ENCODE data around the gene CACNG6.

The CACNG6 gene

GRCh38 chr19:53960187-53960586 lies 31.2 kb upstream of the CACNG6 start:
- Mint-ChIP-seq H3K4me3 (no peak overlapping the region), H3K4me1 (peaks cover 28% of the 10 kb centered on the region), H3K36me3 (no peaks in the 10 kb centered on the region), H3K27ac (no peak overlapping the region), H3K9me3 (no peaks in the 10 kb centered on the region)
- no peak for DNase-seq (ENCODE audit: low spot score in 2 of 2)
- ATAC-seq: no peak

- no peak overlapping the region for H3K27ac Mint-ChIP-seq
- DNase-seq (ENCODE audit: low spot score in 2 of 2) (no peak), ATAC-seq (no peak)
- no peak overlapping the region for H3K4me3 Mint-ChIP-seq
- H3K9me3 Mint-ChIP-seq: no peaks in the 10 kb centered on the region
- peaks cover 32% of the 10 kb centered on the region for H3K4me1 Mint-ChIP-seq
- H3K36me3 Mint-ChIP-seq: no peaks in the 10 kb centered on the region
Measured at GRCh38 chr19:53960886-53961285, 30.6 kb upstream of the CACNG6 start.

DNA sequence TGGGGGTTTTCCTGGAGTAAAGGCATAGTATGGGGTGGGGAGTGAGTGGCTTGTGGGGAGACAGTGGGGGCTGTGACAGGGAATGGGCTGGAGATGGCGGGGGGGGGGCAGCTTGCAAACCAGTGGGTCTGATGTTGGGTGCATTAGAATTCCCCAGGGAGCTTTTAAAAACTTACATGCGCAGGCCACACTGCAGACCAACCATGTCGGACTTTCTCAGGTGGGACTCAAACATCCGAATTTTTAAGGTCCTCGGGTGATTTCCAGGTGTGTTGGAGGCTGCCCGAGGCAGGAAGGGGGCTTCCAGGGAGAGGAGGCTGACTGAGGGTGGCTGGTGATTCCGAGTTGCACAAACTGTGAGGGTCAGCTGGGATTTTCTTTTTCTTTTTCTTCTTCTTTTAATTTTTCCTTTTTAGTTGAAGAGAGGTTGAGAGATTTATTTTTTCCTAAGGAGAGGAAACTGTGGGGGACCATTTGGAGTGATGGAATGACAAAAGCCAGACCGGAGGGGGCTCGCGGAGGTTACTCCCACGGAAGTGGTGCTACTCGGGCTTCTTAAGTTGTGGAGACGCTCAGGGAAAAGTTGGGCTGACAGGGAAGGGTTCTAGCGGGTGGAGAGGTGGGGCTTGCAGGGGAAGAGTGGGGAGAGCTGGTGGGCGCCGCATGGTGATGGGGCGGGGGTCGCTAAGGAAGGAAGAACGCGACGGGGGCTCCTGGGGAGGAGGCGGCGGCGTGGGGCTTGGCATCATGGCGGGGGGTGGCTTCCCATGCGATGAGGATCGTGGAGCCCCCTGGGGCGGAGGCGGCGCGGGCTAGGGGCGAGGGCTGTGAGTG lies 29.7 kb upstream of the CACNG6 start:
- ATAC-seq (no peak), DNase-seq (ENCODE audit: low spot score in 2 of 2) (no peak)
- Mint-ChIP-seq H3K9me3 (no peaks in the 10 kb centered on the region), H3K4me3 (no peak overlapping the region), H3K4me1 (peaks cover 32% of the 10 kb centered on the region), H3K27ac (no peak overlapping the region), H3K36me3 (no peaks in the 10 kb centered on the region)

DNA sequence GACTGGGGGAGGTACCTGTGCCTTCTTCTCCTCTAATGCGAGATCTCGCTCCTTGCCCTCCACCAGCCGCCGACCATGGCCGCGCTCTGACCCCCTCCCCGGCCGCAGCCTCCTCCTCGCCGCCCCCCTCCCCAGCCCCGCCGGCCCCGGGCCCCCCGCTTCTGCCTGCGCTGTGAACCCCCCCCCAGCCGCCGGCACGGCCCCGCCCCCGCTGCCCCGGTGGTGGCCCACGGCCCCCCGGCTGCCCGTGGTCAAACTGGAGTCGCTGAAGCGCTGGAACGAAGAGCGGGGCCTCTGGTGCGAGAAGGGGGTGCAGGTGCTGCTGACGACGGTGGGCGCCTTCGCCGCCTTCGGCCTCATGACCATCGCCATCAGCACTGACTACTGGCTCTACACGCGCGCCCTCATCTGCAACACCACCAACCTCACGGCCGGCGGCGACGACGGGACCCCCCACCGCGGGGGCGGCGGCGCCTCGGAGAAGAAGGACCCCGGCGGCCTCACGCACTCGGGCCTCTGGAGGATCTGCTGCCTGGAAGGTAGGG lies 28.5 kb upstream of the CACNG6 start, which contains the start of gene CACNG8:
TSS of gene CACNG8 (plus strand) at position 51 of the 545 bp plus-strand sequence.
- Mint-ChIP-seq H3K4me1 (peaks cover 32% of the 10 kb centered on the region), H3K4me3 (no peak within 1 kb of the TSS), H3K27ac (no peak within 1 kb of the TSS), H3K9me3 (no peaks in the 10 kb centered on the region), H3K36me3 (no peaks in the 10 kb centered on the region)
- no peak for ATAC-seq
- DNase-seq (ENCODE audit: low spot score in 2 of 2): no peak

- no peak for ATAC-seq
- Mint-ChIP-seq H3K36me3 (no peaks in the 10 kb centered on the region), H3K4me1 (peaks cover 21% of the 10 kb centered on the region), H3K9me3 (no peaks in the 10 kb centered on the region), H3K4me3 (no peak overlapping the region), H3K27ac (no peak overlapping the region)
- DNase-seq (ENCODE audit: low spot score in 2 of 2): no peak
Measured at GRCh38 chr19:53965091-53965490, 26.3 kb upstream of the CACNG6 start.

DNA sequence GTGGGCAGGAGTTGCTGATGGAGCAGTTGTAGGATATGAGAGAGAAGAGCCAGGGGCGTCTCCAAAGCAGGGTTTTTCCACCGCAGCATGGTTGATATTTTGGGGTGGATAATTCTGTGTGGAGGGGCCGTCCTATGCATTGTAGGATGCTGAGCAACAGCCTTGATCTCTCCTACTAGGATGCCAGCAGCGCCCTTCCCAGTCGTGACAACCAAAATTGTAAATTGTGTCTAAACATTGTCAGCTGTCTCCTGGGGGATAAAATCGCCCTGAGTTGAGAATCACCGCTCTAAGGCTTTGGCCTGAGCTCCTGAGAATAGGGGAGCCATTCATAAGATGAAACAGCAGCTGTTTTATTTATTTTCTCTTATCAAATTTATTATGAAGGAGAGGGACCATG lies 24.5 kb upstream of the CACNG6 start:
- Mint-ChIP-seq H3K4me1 (peaks cover 21% of the 10 kb centered on the region), H3K9me3 (no peaks in the 10 kb centered on the region), H3K36me3 (no peaks in the 10 kb centered on the region), H3K27ac (no peak overlapping the region), H3K4me3 (no peak overlapping the region)
- DNase-seq (ENCODE audit: low spot score in 2 of 2): no peak
- no peak for ATAC-seq

DNA sequence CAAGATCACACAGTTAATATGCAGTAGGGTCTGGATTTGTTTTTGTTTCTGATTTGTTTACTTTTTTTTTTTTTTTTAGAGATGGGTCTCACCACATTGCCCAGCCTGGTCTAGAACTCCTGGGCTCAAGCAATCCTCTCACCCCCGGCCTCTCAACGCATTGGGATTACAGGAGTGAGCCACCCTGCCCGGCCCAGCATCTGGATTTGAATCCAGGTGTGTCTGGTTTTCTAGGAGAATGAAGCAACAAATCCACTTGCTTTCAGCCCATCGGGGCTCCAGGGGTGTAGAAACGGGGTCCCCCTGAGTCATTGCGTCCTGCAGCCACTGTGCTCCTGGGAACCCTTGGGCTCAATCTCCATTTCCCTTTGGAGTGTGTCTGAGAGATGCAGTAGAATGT lies 22.1 kb upstream of the CACNG6 start:
- ATAC-seq: no peak
- Mint-ChIP-seq H3K4me3 (no peak overlapping the region), H3K4me1 (peaks cover 11% of the 10 kb centered on the region), H3K9me3 (no peaks in the 10 kb centered on the region), H3K36me3 (no peaks in the 10 kb centered on the region), H3K27ac (no peak overlapping the region)
- DNase-seq (ENCODE audit: low spot score in 2 of 2): no peak

- ATAC-seq: no peak
- H3K9me3 Mint-ChIP-seq: no peaks in the 10 kb centered on the region
- DNase-seq (ENCODE audit: low spot score in 2 of 2): no peak
- H3K4me3 Mint-ChIP-seq: no peak overlapping the region
- no peak overlapping the region for H3K27ac Mint-ChIP-seq
- H3K36me3 Mint-ChIP-seq: no peaks in the 10 kb centered on the region
- no peaks in the 10 kb centered on the region for H3K4me1 Mint-ChIP-seq
Measured at GRCh38 chr19:53971673-53972072, 19.8 kb upstream of the CACNG6 start.

DNA sequence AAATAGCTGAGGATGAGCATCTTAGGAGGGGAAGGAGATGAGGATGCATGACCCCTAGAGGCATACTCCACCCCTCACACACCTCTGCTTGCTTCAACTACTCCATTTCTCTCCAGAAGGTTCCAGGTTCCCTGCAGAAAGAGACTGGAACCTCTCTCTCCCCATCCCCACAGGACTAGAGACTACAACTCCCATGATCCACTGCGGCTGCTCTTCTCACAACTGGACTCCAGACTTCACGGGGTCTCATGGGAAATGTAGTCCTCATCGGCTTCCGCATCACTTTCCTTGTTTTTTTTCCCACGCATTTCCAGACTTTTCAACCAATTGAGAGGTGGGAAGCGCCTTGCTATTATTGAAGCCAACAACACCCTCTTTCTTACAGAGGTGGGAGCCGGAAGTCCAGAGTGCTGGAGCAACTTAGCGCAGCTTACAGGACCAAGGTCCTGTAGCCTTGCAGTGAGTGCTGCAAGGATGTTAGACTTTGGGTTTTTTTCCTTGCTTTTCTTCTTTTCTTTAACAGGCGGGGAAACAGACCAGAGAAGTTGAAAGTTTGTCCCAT lies 13.9 kb upstream of the CACNG6 start:
- Mint-ChIP-seq H3K36me3 (peaks cover 6% of the 10 kb centered on the region), H3K4me1 (peaks cover 29% of the 10 kb centered on the region), H3K4me3 (peak overlapping the region; percentile 42), H3K9me3 (peaks cover 7% of the 10 kb centered on the region), H3K27ac (no peak overlapping the region)
- ATAC-seq: peak; percentile 79
- peak; percentile 36 to 73 for DNase-seq (ENCODE audit: low spot score in 2 of 2)

DNA sequence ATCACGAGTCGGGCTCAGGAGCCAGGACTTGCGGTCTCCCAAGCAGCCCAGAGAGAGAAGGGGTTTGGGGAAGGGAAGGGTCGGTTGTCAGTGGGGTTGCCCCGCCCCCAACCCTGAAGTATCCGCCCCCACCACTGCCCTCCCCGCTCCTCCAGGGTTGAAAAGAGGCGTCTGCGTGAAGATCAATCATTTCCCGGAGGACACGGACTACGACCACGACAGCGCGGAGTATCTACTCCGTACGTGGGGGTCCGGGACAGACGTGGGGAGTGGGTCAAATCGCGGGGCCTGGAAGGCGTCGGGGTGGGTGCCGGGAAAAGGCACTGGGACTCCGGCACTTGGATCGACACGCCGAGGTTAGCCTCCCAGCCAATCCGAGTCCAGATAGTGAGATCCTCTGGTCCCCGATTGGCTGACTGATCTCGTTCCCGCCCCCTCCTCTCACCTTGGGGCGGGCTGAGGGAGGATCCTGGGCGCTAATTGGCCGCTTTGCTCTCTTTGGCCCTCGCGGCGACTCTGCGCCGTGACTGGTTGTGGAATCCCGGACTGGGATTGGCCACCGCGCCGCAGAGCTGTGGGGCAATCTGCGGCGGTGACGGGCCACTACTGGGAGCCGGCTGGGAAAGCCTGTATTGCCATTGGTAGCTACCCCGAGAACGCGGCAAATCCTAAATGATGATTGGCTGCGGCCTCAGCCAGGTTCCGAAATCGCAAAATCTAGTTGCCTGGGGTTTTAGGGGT lies 13.3 kb upstream of the CACNG6 start:
- H3K4me1 Mint-ChIP-seq: peaks cover 29% of the 10 kb centered on the region
- peak overlapping the region; percentile 42 for H3K4me3 Mint-ChIP-seq
- no peak overlapping the region for H3K27ac Mint-ChIP-seq
- H3K36me3 Mint-ChIP-seq: peaks cover 6% of the 10 kb centered on the region
- no peak for DNase-seq (ENCODE audit: low spot score in 2 of 2)
- ATAC-seq: no peak
- H3K9me3 Mint-ChIP-seq: peaks cover 7% of the 10 kb centered on the region

GRCh38 chr19:53978975-53979801 lies 12.2 kb upstream of the CACNG6 start:
- DNase-seq (ENCODE audit: low spot score in 2 of 2) (no peak), ATAC-seq (no peak)
- H3K27ac Mint-ChIP-seq: no peak overlapping the region
- H3K9me3 Mint-ChIP-seq: peaks cover 7% of the 10 kb centered on the region
- H3K4me3 Mint-ChIP-seq: peak overlapping the region; percentile 24
- peaks cover 6% of the 10 kb centered on the region for H3K36me3 Mint-ChIP-seq
- H3K4me1 Mint-ChIP-seq: peaks cover 29% of the 10 kb centered on the region

- ATAC-seq (no peak), DNase-seq (ENCODE audit: low spot score in 2 of 2) (no peak)
- Mint-ChIP-seq H3K27ac (no peak overlapping the region), H3K4me3 (peak overlapping the region; percentile 36), H3K9me3 (peaks cover 7% of the 10 kb centered on the region), H3K36me3 (peaks cover 6% of the 10 kb centered on the region), H3K4me1 (peaks cover 29% of the 10 kb centered on the region)
Measured at GRCh38 chr19:53980539-53981375, 10.7 kb upstream of the CACNG6 start.

- ATAC-seq (no peak), DNase-seq (ENCODE audit: low spot score in 2 of 2) (no peak)
- H3K27ac Mint-ChIP-seq: no peak overlapping the region
- peaks cover 7% of the 10 kb centered on the region for H3K9me3 Mint-ChIP-seq
- H3K36me3 Mint-ChIP-seq: peaks cover 6% of the 10 kb centered on the region
- H3K4me1 Mint-ChIP-seq: peaks cover 29% of the 10 kb centered on the region
- H3K4me3 Mint-ChIP-seq: peak overlapping the region; percentile 36
Measured at GRCh38 chr19:53981376-53981951, 10.0 kb upstream of the CACNG6 start.

- no peak overlapping the region for H3K27ac Mint-ChIP-seq
- DNase-seq (ENCODE audit: low spot score in 2 of 2): no peak
- ATAC-seq: no peak
- peaks cover 29% of the 10 kb centered on the region for H3K4me1 Mint-ChIP-seq
- H3K36me3 Mint-ChIP-seq: peaks cover 6% of the 10 kb centered on the region
- H3K9me3 Mint-ChIP-seq: peaks cover 7% of the 10 kb centered on the region
- peak overlapping the region; percentile 36 for H3K4me3 Mint-ChIP-seq
Measured at GRCh38 chr19:53982001-53982451, 9.4 kb upstream of the CACNG6 start.

Data from stimulated activated effector memory CD8-positive, alpha-beta T cell treated with anti-CD3 and anti-CD28 coated beads, Interleukin-12 subunit alpha, Interleukin-12 subunit beta, amount 100 ng/mL, for 72 hours (primary cell).